ENCODE measurements around the gene NFATC4.

The NFATC4 gene

GRCh38 chr14:24401810-24402702, 34.1 kb downstream of the NFATC4 start:
- H3K27ac Mint-ChIP-seq = peak overlapping the region; percentile 56 to 75 (median 72)
- peak overlapping the region; percentile 92 to 99 (median 97) for H3K4me3 Mint-ChIP-seq
- H3K9me3 Mint-ChIP-seq = no peaks in the 10 kb centered on the region
- H3K36me3 Mint-ChIP-seq (ENCODE audit: low read depth) = peaks cover 40% of the 10 kb centered on the region
- H3K4me1 Mint-ChIP-seq = peaks cover 64% of the 10 kb centered on the region
- no peaks in the 10 kb centered on the region for H3K27me3 Mint-ChIP-seq (ENCODE audit: low read depth)
- no peak for TF ChIP-seq CTCF (IDR thresholded peaks at IDR 0.05; ENCODE audit: unreplicated experiment in 3 of 3)

- no peaks in the 10 kb centered on the region for H3K9me3 Mint-ChIP-seq
- H3K36me3 Mint-ChIP-seq (ENCODE audit: low read depth) = peaks cover 42% of the 10 kb centered on the region
- no peak for TF ChIP-seq CTCF (IDR thresholded peaks at IDR 0.05; ENCODE audit: unreplicated experiment in 3 of 3)
- peaks cover 52% of the 10 kb centered on the region for H3K4me1 Mint-ChIP-seq
- H3K27me3 Mint-ChIP-seq (ENCODE audit: low read depth) = no peaks in the 10 kb centered on the region
- H3K4me3 Mint-ChIP-seq = peak overlapping the region; percentile 60 to 84 (median 82)
- H3K27ac Mint-ChIP-seq = peak overlapping the region; percentile 61 to 91 (median 75)
Measured at GRCh38 chr14:24403294-24403998, 35.5 kb downstream of the NFATC4 start.

- Mint-ChIP-seq H3K9me3 (no peaks in the 10 kb centered on the region), H3K4me1 (peaks cover 52% of the 10 kb centered on the region), H3K27ac (peak overlapping the region; percentile 12 to 91 (median 75)), H3K4me3 (peak overlapping the region in 2 of 3 experiments; percentile 82 to 84), H3K27me3 (ENCODE audit: low read depth) (no peaks in the 10 kb centered on the region), H3K36me3 (ENCODE audit: low read depth) (peaks cover 51% of the 10 kb centered on the region)
- no peak for TF ChIP-seq CTCF (IDR thresholded peaks at IDR 0.05; ENCODE audit: unreplicated experiment in 3 of 3)
Measured at GRCh38 chr14:24404814-24405213, 36.8 kb downstream of the NFATC4 start.

- Mint-ChIP-seq H3K4me3 (no peak overlapping the region), H3K9me3 (no peaks in the 10 kb centered on the region)
- no peak for TF ChIP-seq CTCF (IDR thresholded peaks at IDR 0.05; ENCODE audit: unreplicated experiment in 3 of 3)
Measured at GRCh38 chr14:24406416-24406815, 38.4 kb downstream of the NFATC4 start.

GRCh38 chr14:24407608-24408325, 39.8 kb downstream of the NFATC4 start:
- no peak for TF ChIP-seq CTCF (IDR thresholded peaks at IDR 0.05; ENCODE audit: unreplicated experiment in 3 of 3)
- Mint-ChIP-seq H3K4me3 (no peak overlapping the region), H3K27ac (no peak overlapping the region), H3K27me3 (ENCODE audit: low read depth) (no peaks in the 10 kb centered on the region), H3K9me3 (no peaks in the 10 kb centered on the region), H3K4me1 (peaks cover 28% of the 10 kb centered on the region), H3K36me3 (ENCODE audit: low read depth) (peaks cover 69% of the 10 kb centered on the region)

More at GRCh38 chr14:24406416-24406815, 38.4 kb downstream of the NFATC4 start:
- Mint-ChIP-seq H3K4me1 (peaks cover 42% of the 10 kb centered on the region), H3K27me3 (ENCODE audit: low read depth) (no peaks in the 10 kb centered on the region), H3K27ac (no peak overlapping the region), H3K36me3 (ENCODE audit: low read depth) (peaks cover 59% of the 10 kb centered on the region)
